Smooth muscle cell (in vitro differentiated cells): ENCODE measurements around the gene ZNF653. TPM values are rescaled to one million over a fixed set of nuclear protein-coding genes. Genes with fewer than 3 reads are reported as not detected.

ENCODE experiments used
- DNase-seq: peaks from one replicate; lab custom pipeline; 2025; ENCODE audit not compliant: unreplicated experiment; lab: John Stamatoyannopoulos, UW
- H2AFZ ChIP-seq: fragments of 200-600 bp; sonication (generic); 2 replicates; pipeline ENCODE4 v1.6.0; 2016; ENCODE audit warnings: antibody characterized with exemption, low read depth, mild to moderate bottlenecking
- H3F3A ChIP-seq: fragments of 200-600 bp; sonication (generic); 2 replicates; pipeline ENCODE4 v1.6.0; 2017; ENCODE audit warnings: antibody characterized with exemption, low read depth
- H3K27ac ChIP-seq: fragments of 200-600 bp; sonication (generic); 2 replicates; pipeline ENCODE4 v1.5.1; 2016; ENCODE audit warnings: low read depth, mild to moderate bottlenecking
- H3K27me3 ChIP-seq: fragments of 200-600 bp; sonication (generic); 2 replicates; pipeline ENCODE4 v1.6.1; 2016; ENCODE audit warnings: low read depth, mild to moderate bottlenecking
- H3K36me3 ChIP-seq: fragments of 200-600 bp; sonication (generic); 2 replicates; pipeline ENCODE4 v1.5.1; 2016; ENCODE audit warnings: low read depth
- H3K4me1 ChIP-seq: fragments of 200-600 bp; sonication (generic); 2 replicates; pipeline ENCODE4 v1.5.1; 2016; ENCODE audit warnings: low read depth
- H3K4me2 ChIP-seq: fragments of 200-600 bp; sonication (generic); 2 replicates; pipeline ENCODE4 v1.6.0; 2016; ENCODE audit warnings: mild to moderate bottlenecking
- H3K4me3 ChIP-seq: fragments of 200-600 bp; sonication (generic); 2 replicates; pipeline ENCODE4 v1.5.1; 2016; ENCODE audit warnings: mild to moderate bottlenecking
- H3K79me2 ChIP-seq: fragments of 200-600 bp; sonication (generic); 2 replicates; pipeline ENCODE4 v1.6.0; 2016; ENCODE audit warnings: low read depth, mild to moderate bottlenecking
- H3K9ac ChIP-seq: fragments of 200-600 bp; sonication (generic); 2 replicates; pipeline ENCODE4 v1.6.0; 2016; ENCODE audit warnings: low read depth
- H3K9me3 ChIP-seq: fragments of 200-600 bp; sonication (generic); replicated peaks from 2 replicates; pipeline ENCODE4 v1.5.1; 2016; ENCODE audit warnings: low read depth
- H4K20me1 ChIP-seq: fragments of 200-600 bp; sonication (generic); 2 replicates; pipeline ENCODE4 v1.6.0; 2016; ENCODE audit warnings: low read depth
- CTCF ChIP-seq: fragments of 200-600 bp; sonication (generic); IDR thresholded peaks from 2 replicates; pipeline ENCODE4 v1.5.1; 2017; ENCODE audit warnings: borderline replicate concordance, mild to moderate bottlenecking, antibody characterized with exemption; ENCODE audit not compliant: insufficient read depth, poor library complexity, severe bottlenecking
- WGBS: methylation state at CpG from one replicate; pipeline ENCODE4 v1.1.7; 2016; ENCODE audit warnings: low lambda C conversion rate; 5-methylcytosine and 5-hydroxymethylcytosine counted together
- polyA plus RNA-seq: library from polyadenylated mRNA; unstranded; fragments of >200 nt; fragmentation: Nextera tagmentation; extraction: Ambion mirVana; gene quantifications from 2 replicates; pipeline ENCODE4 v1.2.1, GENCODE V29; 2016
- total RNA-seq: library from RNA; depleted of rRNA; stranded (reverse); fragments of >200 nt; gene quantifications from 2 replicates; pipeline ENCODE4 v1.2.3, GENCODE V29; 2014

ZNF653 gene
- total and polyA plus RNA-seq, 2 experiments from 2014 or later, result 2.9 to 5.5 TPM

DNA sequence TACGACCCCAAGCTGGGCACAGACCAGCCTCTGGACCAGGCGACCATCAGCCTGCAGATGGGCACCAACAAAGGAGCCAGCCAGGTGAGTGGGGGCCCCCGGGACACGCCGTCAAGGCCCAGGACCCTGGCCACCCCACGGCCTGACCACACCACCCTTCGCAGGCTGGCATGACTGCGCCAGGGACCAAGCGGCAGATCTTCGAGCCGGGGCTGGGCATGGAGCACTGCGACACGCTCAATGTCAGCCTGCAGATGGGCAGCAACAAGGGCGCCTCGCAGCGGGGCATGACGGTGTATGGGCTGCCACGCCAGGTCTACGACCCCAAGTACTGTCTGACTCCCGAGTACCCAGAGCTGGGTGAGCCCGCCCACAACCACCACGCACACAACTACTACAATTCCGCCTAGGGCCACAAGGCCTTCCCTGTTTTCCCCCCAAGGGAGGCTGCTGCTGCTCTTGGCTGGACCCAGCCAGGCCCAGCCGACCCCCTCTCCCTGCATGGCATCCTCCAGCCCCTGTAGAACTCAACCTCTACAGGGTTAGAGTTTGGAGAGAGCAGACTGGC, 43.8 kb upstream of the ZNF653 start:
- H3K4me3 ChIP-seq, result no peak overlapping the region
- no peaks in the 10 kb centered on the region for H3K9me3 ChIP-seq
- no peaks in the 10 kb centered on the region for H3K27me3 ChIP-seq
- no peak overlapping the region for H3K4me2 ChIP-seq
- no peak for DNase-seq
- no peaks in the 10 kb centered on the region for H3K36me3 ChIP-seq
- H3K9ac ChIP-seq, result no peak overlapping the region
- H3K4me1 ChIP-seq, result no peaks in the 10 kb centered on the region
- TF ChIP-seq CTCF, result no peak
- no peaks in the 10 kb centered on the region for H3K79me2 ChIP-seq
- H3K27ac ChIP-seq, result no peak overlapping the region
- H4K20me1 ChIP-seq, result no peaks in the 10 kb centered on the region
- WGBS, result 95% methylated on average over 24 of the region's 24 CpGs
- no peaks in the 10 kb centered on the region for H3F3A ChIP-seq
- H2AFZ ChIP-seq, result no peak overlapping the region

DNA sequence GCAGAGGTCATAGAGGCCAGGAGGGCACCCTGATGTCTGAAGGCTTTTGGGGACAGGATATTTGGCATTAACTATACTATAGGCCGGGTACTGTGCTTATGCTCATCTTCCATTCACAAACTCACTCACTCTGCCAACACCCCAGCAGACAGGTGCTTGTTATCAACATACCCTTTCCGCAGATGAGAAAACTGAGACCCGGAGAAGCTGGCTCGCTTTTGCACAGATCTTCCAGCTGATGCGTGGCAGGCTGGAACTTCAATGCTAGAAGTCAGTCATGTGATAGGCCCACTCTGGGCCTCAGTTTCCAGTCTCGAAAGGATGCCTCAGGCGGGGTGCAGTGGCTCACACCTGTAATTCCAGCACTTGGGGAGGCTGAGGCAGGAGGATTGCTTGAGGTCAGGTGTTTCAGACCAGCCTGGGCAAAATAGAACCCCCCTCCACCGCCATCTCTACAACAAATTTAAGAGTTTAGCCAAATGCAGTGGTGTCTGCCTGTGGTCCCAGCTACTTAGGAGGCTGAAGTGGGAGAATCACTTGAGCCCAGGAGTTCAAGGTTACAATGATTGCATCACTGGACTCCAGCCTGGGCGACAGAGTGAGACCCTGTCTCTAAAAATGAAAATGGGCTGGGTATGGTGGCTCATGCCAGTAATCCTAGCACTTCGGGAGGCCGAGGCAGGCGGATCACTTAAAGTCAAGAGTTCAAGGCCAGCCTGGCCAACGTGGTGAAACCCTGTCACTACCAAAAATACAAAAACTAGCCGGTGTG, 42.5 kb upstream of the ZNF653 start:
- Histone ChIP-seq H3K9me3 (no peaks in the 10 kb centered on the region), H3K27me3 (no peaks in the 10 kb centered on the region), H3K9ac (no peak overlapping the region), H3K4me3 (no peak overlapping the region), H3K36me3 (no peaks in the 10 kb centered on the region), H3K4me2 (no peak overlapping the region), H3F3A (no peaks in the 10 kb centered on the region), H3K4me1 (no peaks in the 10 kb centered on the region), H4K20me1 (no peaks in the 10 kb centered on the region), H3K79me2 (no peaks in the 10 kb centered on the region), H2AFZ (no peak overlapping the region), H3K27ac (no peak overlapping the region)
- WGBS, result 97% methylated on average over 14 of the region's 14 CpGs
- no peak for TF ChIP-seq CTCF
- no peak for DNase-seq

DNA sequence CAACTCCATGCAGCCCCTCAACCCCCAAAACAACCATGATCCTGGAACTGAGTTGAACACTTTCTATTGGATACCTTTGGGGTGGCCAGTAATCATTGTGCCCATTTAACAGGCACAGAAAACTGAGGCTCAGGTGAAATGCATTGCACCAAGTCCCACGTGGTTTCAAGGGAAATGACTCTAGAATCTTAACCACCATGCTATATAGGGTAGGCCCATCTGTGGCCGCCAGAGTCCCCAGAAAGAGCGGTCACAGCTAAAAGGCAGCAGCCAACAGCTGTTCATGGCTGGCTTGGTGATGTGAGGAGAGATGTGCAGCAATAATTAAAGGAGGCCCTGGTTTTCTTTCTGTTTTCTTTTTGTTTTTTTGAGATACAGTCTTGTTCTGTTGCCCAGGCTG, 35.6 kb upstream of the ZNF653 start:
- no peaks in the 10 kb centered on the region for H3K9me3 ChIP-seq
- no peak for DNase-seq
- 87% methylated on average over 3 of the region's 3 CpGs for WGBS
- H3K9ac ChIP-seq, result no peak overlapping the region
- no peak overlapping the region for H2AFZ ChIP-seq
- no peak overlapping the region for H3K27ac ChIP-seq
- no peaks in the 10 kb centered on the region for H3K36me3 ChIP-seq
- H3K79me2 ChIP-seq, result no peaks in the 10 kb centered on the region
- peaks cover 15% of the 10 kb centered on the region for H3K4me1 ChIP-seq
- H3F3A ChIP-seq, result peaks cover 29% of the 10 kb centered on the region
- H4K20me1 ChIP-seq, result no peaks in the 10 kb centered on the region
- no peak overlapping the region for H3K4me2 ChIP-seq
- no peak for TF ChIP-seq CTCF
- H3K27me3 ChIP-seq, result no peaks in the 10 kb centered on the region
- no peak overlapping the region for H3K4me3 ChIP-seq
